GM10248 (cell line): ENCODE measurements around the gene IFITM1.
"Not testable (repeated sequence)": the region's sequence is repeated elsewhere in the genome, so short reads cannot be mapped to it uniquely, and the experiment has no call there.

Source experiments
- CTCF ChIA-PET: fragments of 300-600 bp; sonication (Branson Sonifier 250); formaldehyde crosslinking; extraction: SDS; loops from one replicate; lab custom pipeline; 2021; ENCODE audit warnings: antibody characterized with exemption; lab: Yijun Ruan, JAX
- POLR2A ChIA-PET: fragments of 350-650 bp; sonication (Branson Sonifier 250); formaldehyde crosslinking; extraction: SDS; loops from one replicate; lab custom pipeline; 2020; ENCODE audit warnings: antibody characterized with exemption; lab: Yijun Ruan, JAX
- DNase-seq: peaks from one replicate; pipeline ENCODE4 v3.0.0; 2012; ENCODE audit errors: extremely low spot score
- TF ChIP-seq, protein P1 (sequence below): IDR thresholded peaks from 2 replicates; pipeline ENCODE4 v1.5.1; 2012; ENCODE audit warnings: mild to moderate bottlenecking, low read depth; ENCODE audit errors: extremely low read depth, missing control alignments, control extremely low read depth

Gene IFITM1

DNA sequence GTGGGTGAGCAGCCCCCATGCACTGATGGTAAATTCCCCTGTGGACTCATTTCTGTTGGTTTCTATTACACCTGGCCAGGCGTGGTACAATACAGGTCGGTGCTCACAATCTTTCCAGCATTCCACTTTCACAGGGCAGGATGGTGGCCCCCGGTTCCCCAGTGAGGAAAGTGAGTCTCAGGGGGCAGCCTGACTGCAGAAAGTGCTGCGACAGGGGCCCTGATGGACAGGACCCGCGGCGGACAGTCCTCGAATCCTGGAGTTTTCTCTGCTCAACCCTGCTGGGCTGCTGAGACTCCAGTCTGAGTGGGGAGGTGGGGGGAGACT is 28.0 kb upstream of the IFITM1 start:
- TF ChIP-seq, protein P1, sequence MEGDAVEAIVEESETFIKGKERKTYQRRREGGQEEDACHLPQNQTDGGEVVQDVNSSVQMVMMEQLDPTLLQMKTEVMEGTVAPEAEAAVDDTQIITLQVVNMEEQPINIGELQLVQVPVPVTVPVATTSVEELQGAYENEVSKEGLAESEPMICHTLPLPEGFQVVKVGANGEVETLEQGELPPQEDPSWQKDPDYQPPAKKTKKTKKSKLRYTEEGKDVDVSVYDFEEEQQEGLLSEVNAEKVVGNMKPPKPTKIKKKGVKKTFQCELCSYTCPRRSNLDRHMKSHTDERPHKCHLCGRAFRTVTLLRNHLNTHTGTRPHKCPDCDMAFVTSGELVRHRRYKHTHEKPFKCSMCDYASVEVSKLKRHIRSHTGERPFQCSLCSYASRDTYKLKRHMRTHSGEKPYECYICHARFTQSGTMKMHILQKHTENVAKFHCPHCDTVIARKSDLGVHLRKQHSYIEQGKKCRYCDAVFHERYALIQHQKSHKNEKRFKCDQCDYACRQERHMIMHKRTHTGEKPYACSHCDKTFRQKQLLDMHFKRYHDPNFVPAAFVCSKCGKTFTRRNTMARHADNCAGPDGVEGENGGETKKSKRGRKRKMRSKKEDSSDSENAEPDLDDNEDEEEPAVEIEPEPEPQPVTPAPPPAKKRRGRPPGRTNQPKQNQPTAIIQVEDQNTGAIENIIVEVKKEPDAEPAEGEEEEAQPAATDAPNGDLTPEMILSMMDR: no peak
- no peak for DNase-seq
- POLR2A ChIA-PET: no interaction called here
- CTCF ChIA-PET: interaction anchor here (0.8 kb wide), 1 partner anchor 36 kb away, joined by 4 read pairs; no protein-coding TSS in a partner anchor

- CTCF ChIA-PET: interaction anchor here (0.7 to 1.3 kb wide), 2 partner anchors 10 to 36 kb away, joined by 3 to 4 read pairs; no protein-coding TSS in a partner anchor
- POLR2A ChIA-PET, DNase-seq: not testable (repeated sequence)
These were observed 26.6 kb upstream of the IFITM1 start for GRCh38 chr11:286977-287820.

DNA sequence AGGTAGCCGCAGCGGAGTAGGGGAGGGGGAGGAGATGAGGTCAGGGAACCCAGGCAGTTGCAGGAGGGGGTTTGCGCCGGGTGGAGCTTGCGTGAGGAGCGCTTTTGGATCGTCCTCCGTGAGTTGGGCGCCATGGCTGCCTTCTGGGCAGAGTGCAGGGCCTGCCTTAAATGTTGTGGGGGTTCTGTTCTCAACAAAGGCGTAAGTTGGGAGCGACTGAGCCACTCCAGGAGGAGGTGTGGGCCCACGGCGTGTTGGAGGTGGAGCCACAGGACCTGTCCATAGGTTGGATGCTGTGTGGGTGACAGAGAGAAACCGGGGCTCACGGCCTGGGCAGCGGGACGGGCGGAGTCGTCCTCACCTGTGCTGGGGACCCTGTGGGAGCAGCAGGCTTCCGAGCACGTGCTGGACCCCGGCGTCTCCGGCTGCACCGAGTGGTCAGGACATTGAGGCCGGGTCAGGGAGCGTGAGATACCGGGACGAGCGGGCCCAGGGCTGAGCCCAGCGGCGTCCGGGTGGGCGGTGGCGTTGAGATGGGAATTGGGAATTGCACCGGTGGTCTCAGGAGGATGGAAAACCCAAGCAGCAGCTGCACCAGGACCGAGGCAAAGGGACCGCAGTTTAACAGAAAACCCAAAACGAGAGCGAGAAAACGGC is 25.9 kb upstream of the IFITM1 start:
- DNase-seq: no peak
- ChIA-PET CTCF (interaction anchor here (1.3 kb wide), 1 partner anchor 37 kb away, joined by 4 read pairs; no protein-coding TSS in a partner anchor), POLR2A (no interaction called here)
- TF ChIP-seq, protein P1: no peak

DNA sequence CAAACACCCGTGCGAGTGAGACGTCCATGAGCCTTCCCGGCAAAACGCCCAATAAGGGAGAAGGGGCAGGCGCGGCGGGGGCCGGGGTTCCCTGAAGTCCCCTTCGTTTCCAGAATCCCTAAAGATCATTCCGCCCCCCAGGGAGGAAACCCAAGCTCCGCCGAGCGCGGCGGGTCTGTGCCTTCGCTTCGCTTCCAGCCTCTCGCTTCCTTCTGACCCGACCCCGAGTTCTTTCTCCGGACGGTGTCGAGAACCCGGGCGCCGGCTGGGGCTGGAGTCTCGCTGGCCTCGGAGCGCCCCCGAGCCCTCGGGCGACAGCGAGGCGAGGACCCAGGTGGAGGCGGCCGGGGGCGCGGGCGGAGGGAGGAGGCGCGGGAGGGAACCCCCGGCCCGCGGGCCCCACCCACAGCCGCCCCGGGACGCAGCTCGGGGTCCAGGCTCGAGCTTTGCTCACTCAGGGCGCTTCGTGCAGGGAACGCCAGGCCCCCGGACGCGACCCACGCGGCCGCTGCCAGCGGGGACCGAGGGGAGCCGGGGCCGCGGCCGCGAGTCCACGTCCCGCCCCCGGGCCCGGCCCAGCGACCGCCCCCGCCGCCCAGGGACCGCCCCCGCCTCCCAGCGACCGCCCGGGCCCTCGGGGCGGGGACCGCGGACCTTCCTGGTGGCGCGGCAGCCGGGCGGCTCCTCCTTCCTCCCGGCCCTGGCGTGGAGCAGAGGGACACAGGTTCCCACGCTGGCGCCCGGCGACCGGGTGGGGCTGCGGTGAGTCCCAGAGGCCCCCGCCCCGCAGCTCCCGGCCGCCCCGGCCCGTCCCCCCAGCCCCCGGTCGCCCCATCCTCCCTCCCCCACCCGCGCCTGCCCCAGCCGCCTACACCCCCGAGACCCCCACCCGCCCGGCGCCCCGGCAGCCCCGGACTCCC is 25.1 kb upstream of the IFITM1 start, which contains the start of gene PGGHG:
TSS of gene PGGHG (plus strand) at position 649 of the 920 bp plus-strand sequence. CDS start 691 bp downstream, outside the sequence.
- TF ChIP-seq, protein P1: no peak
- peak; percentile 90 for DNase-seq
- ChIA-PET CTCF (interaction anchor here (1.0 to 1.3 kb wide), 2 partner anchors 20 to 38 kb away, joined by 3 to 4 read pairs; no protein-coding TSS in a partner anchor), POLR2A (no interaction called here)

GRCh38 chr11:289398-289711 is 24.5 kb upstream of the IFITM1 start:
- DNase-seq: no peak
- ChIA-PET CTCF (interaction anchor here (1.0 kb wide), 1 partner anchor 20 kb away, joined by 3 read pairs; no protein-coding TSS in a partner anchor), POLR2A (no interaction called here)
- TF ChIP-seq, protein P1: no peak

- no peak for DNase-seq
- CTCF ChIA-PET: interaction anchor here (1.0 kb wide), 1 partner anchor 19 kb away, joined by 3 read pairs; no protein-coding TSS in a partner anchor
- TF ChIP-seq, protein P1: no peak
- POLR2A ChIA-PET: no interaction called here
These were observed 23.9 kb upstream of the IFITM1 start for GRCh38 chr11:289712-290620.
